CD4-positive, CD25-positive, alpha-beta regulatory T cell (primary cell): ENCODE data around the gene RSU1. TPM values are rescaled to one million over a fixed set of nuclear protein-coding genes. Genes with fewer than 3 reads are reported as not detected.
A peak's percentile ranks its signal among the peaks of the same experiment; 100 is the strongest.

Experiments
- ATAC-seq, 2 donors: fragments of 150-1000 bp; cut with Tn5 transposase; one replicate each; pipeline ENCODE4 v1.10.0; 2021; ENCODE audit warnings: low read depth in 2 of 2, moderate number of reproducible peaks in 2 of 2, moderate library complexity in 1 of 2
- DNase-seq, 3 donors: peaks; one replicate each; pipeline versions ENCODE4 v3.0.0 to v3.0.0-alpha.2; 2012 to 2022; ENCODE audit warnings: mixed read lengths in 1 of 3
- H3K27ac ChIP-seq: one replicate; pipeline ENCODE4 v1.7.0; 2013; ENCODE audit warnings: mild to moderate bottlenecking, low read length; ENCODE audit not compliant: insufficient read depth, poor library complexity, severe bottlenecking
- H3K27me3 ChIP-seq: one replicate; pipeline ENCODE4 v1.7.0; 2013; ENCODE audit warnings: low read length; ENCODE audit not compliant: control insufficient read depth, insufficient read depth
- H3K36me3 ChIP-seq: one replicate; pipeline ENCODE4 v1.7.0; 2013; ENCODE audit warnings: mild to moderate bottlenecking, low read length, moderate library complexity; ENCODE audit not compliant: control insufficient read depth, insufficient read depth
- H3K4me1 ChIP-seq: 2 replicates; pipeline ENCODE4 v1.7.0; 2013; ENCODE audit warnings: mild to moderate bottlenecking, low read length; ENCODE audit not compliant: insufficient read depth, control insufficient read depth, poor library complexity, severe bottlenecking
- H3K4me3 ChIP-seq: one replicate; pipeline ENCODE4 v1.7.0; 2013; ENCODE audit warnings: low read depth, mild to moderate bottlenecking, low read length, moderate library complexity
- H3K9me3 ChIP-seq, 2 experiments: 1 replicate in 1 of 2; 2 replicates in 1 of 2; pipeline ENCODE4 v1.7.0; 2013; ENCODE audit warnings: low read length in 2 of 2, mild to moderate bottlenecking in 1 of 2, moderate library complexity in 1 of 2; ENCODE audit not compliant: control insufficient read depth in 2 of 2
- H3K27ac Mint-ChIP-seq, 3 donors: one replicate each; pipeline ENCODE4 v1.8.0; 2020 to 2022; ENCODE audit warnings: mild to moderate bottlenecking in 3 of 3, mixed read lengths in 3 of 3, moderate library complexity in 2 of 3
- H3K27me3 Mint-ChIP-seq: one replicate; pipeline ENCODE4 v1.8.0; 2022; ENCODE audit warnings: mild to moderate bottlenecking, mixed read lengths
- H3K36me3 Mint-ChIP-seq: one replicate; pipeline ENCODE4 v1.8.0; 2020; ENCODE audit warnings: mixed read lengths
- H3K4me1 Mint-ChIP-seq, 4 donors: one replicate each; pipeline ENCODE4 v1.8.0; 2020 to 2022; ENCODE audit warnings: mixed read lengths in 4 of 4, mild to moderate bottlenecking in 1 of 4
- H3K4me3 Mint-ChIP-seq, 4 donors: one replicate each; pipeline ENCODE4 v1.8.0; 2020 to 2022; ENCODE audit warnings: mild to moderate bottlenecking in 4 of 4, mixed read lengths in 4 of 4, moderate library complexity in 3 of 4
- H3K9me3 Mint-ChIP-seq, 7 donors: one replicate each; pipeline ENCODE4 v1.8.0; 2020 to 2022; ENCODE audit warnings: mixed read lengths in 7 of 7, mild to moderate bottlenecking in 3 of 7, moderate library complexity in 2 of 7
- polyA plus RNA-seq, 4 donors: library from polyadenylated mRNA; unstranded; fragments of 300-500 nt; fragmentation: Illumina TruSeq; gene quantifications; one replicate each; pipeline ENCODE4 v1.2.3, GENCODE V29; 2021
- total RNA-seq: library from RNA; stranded (reverse); gene quantifications from one replicate; pipeline ENCODE4 v1.2.3, GENCODE V29; 2022

RSU1 gene
- total and polyA plus RNA-seq, 5 donors from 2014 or later, result 69.2 to 165 (median 139) TPM

DNA sequence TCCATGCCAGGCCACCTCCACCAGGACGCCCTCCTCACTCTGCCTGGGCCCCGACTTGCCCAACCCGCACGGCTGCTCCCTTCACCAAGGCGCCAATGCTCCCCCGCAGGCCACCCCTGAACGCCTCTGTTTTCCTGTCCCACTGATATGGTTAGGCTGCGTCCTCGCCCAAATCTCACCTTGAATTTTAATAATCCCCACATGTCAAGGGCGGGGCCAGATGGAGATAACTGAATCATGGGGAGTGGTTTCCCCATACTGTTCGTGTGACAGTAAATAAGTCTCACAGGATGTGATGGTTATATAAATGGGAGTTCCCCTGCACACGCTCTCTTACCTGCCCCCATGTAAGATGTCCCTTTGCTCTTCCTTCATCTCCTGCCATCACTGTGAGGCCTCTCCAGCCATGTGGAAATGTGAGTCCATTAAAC, 29.8 kb downstream of the RSU1 start:
- Mint-ChIP-seq H3K27me3 (no peaks in the 10 kb centered on the region), H3K9me3 (peaks cover 0 to 2% (median 0%) of the 10 kb centered on the region in 7 donors), H3K36me3 (peaks cover 31% of the 10 kb centered on the region), H3K27ac (peak overlapping the region; percentile 98 to 99 (median 99)), H3K4me3 (peak overlapping the region; percentile 24 to 82 (median 50)), H3K4me1 (peaks cover 14 to 48% (median 34%) of the 10 kb centered on the region in 4 donors)
- H3K27ac ChIP-seq, result peak overlapping the region; percentile 96
- no peaks in the 10 kb centered on the region for H3K9me3 ChIP-seq
- H3K4me1 ChIP-seq, result peaks cover 20% of the 10 kb centered on the region
- peak; percentile 99 to 100 for ATAC-seq
- peak overlapping the region; percentile 61 for H3K4me3 ChIP-seq
- peaks cover 8% of the 10 kb centered on the region for H3K36me3 ChIP-seq
- peak; percentile 65 to 87 (median 84) for DNase-seq
- H3K27me3 ChIP-seq, result no peaks in the 10 kb centered on the region

GRCh38 chr10:16780338-16780880, 36.8 kb downstream of the RSU1 start:
- Mint-ChIP-seq H3K9me3 (peaks cover 0 to 2% (median 0%) of the 10 kb centered on the region in 7 donors), H3K36me3 (peaks cover 20% of the 10 kb centered on the region), H3K4me3 (no peak overlapping the region), H3K27me3 (no peaks in the 10 kb centered on the region), H3K27ac (peak overlapping the region in 2 of 3 donors; percentile 61 to 71), H3K4me1 (peaks cover 20 to 38% (median 29%) of the 10 kb centered on the region in 4 donors)
- H3K4me3 ChIP-seq, result no peak overlapping the region
- H3K27me3 ChIP-seq, result no peaks in the 10 kb centered on the region
- ATAC-seq (no peak), DNase-seq (no peak)
- H3K27ac ChIP-seq, result no peak overlapping the region
- peaks cover 22% of the 10 kb centered on the region for H3K4me1 ChIP-seq
- H3K36me3 ChIP-seq, result peaks cover 10% of the 10 kb centered on the region
- H3K9me3 ChIP-seq, result no peaks in the 10 kb centered on the region

DNA sequence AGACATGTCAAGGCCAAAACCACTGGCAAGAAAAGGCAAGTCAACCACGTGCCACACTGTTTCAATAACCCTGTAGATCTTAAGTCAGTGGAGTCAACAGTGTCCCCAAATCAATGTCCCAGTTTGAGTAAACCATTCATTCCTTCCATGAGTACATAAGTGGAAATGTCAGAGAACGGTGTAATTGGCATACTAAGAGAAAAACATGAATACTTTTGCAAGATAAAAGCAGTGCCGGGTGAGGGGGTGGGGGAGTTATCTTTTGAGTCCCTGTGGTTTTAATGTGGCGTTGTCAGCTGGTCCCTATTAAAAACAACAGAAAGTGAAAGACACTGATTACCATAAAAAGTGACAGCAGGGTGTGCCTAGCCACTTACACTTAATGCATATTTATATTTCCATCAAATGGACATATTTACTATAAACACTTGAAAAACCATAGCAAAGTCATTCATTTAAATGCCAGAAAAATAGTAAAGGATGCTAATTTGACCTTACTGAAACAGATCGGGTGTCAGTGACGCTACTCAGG, 37.8 kb downstream of the RSU1 start:
- peak overlapping the region; percentile 34 for H3K27ac ChIP-seq

DNA sequence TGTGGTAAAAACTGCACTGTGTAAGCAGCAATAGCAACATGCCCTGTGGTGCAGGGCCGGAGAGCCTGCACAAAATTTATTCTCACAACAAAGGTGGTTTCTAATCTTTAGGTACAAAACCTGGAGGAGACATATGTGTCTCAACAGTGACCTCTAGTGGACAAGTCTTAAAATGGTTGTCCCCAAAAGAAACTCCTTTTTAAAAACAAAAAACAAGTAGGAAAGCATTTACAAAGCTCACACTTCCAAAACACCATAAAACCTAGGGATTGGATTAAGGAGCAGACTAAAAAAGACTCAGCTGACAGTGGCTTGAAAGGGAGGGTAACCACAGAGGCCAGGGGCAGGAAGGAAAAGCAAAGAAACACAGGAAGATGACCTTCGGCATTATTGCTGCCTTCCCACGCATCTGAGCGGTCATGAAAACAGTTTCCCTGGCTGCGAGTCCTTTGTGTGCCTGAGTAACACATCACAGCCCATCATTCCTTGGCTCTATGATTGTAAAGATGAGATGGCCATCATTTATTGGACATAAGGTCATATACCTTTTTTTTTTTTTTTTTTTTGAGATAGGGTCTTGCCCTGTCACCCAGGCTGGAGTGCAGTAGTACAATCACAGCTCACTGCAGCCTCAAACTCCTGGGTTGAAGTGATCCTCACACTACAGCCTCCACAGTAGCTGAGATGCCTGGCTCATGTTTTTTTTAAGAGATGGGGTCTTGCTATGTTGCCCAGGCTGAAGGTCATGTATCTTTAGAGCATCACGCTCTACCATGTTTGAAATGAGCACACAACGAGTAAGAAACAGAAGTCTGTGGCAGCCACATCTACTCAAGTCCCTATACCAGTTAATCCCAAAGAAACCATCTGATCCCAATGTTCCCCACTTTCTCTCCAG, 39.5 kb downstream of the RSU1 start:
- no peaks in the 10 kb centered on the region for H3K27me3 ChIP-seq
- H3K27ac ChIP-seq, result no peak overlapping the region
- H3K4me3 Mint-ChIP-seq, result peak overlapping the region in 3 of 4 donors; percentile 4 to 39 (median 30)
- H3K27me3 Mint-ChIP-seq, result no peaks in the 10 kb centered on the region
- peak overlapping the region; percentile 52 for H3K4me3 ChIP-seq
- peaks cover 22% of the 10 kb centered on the region for H3K4me1 ChIP-seq
- peaks cover 0 to 2% (median 0%) of the 10 kb centered on the region in 7 donors for H3K9me3 Mint-ChIP-seq
- H3K27ac Mint-ChIP-seq, result peak overlapping the region; percentile 61 to 96 (median 88)
- H3K36me3 Mint-ChIP-seq, result peaks cover 13% of the 10 kb centered on the region
- peaks cover 20 to 40% (median 30%) of the 10 kb centered on the region in 4 donors for H3K4me1 Mint-ChIP-seq
- DNase-seq (peak in 2 of 3 donors; percentile 70), ATAC-seq (peak; percentile 48 to 66)
- peaks cover 6% of the 10 kb centered on the region for H3K36me3 ChIP-seq
- no peaks in the 10 kb centered on the region for H3K9me3 ChIP-seq

More for the DNA sequence above, 37.8 kb downstream of the RSU1 start:
- Mint-ChIP-seq H3K9me3 (peaks cover 0 to 2% (median 0%) of the 10 kb centered on the region in 7 donors), H3K27me3 (no peaks in the 10 kb centered on the region), H3K36me3 (peaks cover 19% of the 10 kb centered on the region), H3K4me1 (peaks cover 20 to 34% (median 27%) of the 10 kb centered on the region in 4 donors), H3K27ac (peak overlapping the region; percentile 61 to 86 (median 78)), H3K4me3 (peak overlapping the region in 3 of 4 donors; percentile 20 to 56 (median 55))
- Histone ChIP-seq H3K4me1 (peaks cover 22% of the 10 kb centered on the region), H3K4me3 (peak overlapping the region; percentile 55), H3K9me3 (no peaks in the 10 kb centered on the region), H3K36me3 (peaks cover 10% of the 10 kb centered on the region), H3K27me3 (no peaks in the 10 kb centered on the region)
- DNase-seq, result peak; percentile 18 to 82 (median 63)
- peak; percentile 79 to 84 for ATAC-seq

GRCh38 chr10:16776896-16777295, 40.3 kb downstream of the RSU1 start:
- Histone ChIP-seq H3K27ac (no peak overlapping the region), H3K4me1 (peaks cover 22% of the 10 kb centered on the region), H3K36me3 (peaks cover 5% of the 10 kb centered on the region), H3K4me3 (no peak overlapping the region), H3K9me3 (no peaks in the 10 kb centered on the region), H3K27me3 (no peaks in the 10 kb centered on the region)
- no peak for DNase-seq
- H3K9me3 Mint-ChIP-seq, result peaks cover 0 to 2% (median 0%) of the 10 kb centered on the region in 7 donors
- no peak for ATAC-seq
- H3K4me3 Mint-ChIP-seq, result no peak overlapping the region
- H3K27ac Mint-ChIP-seq, result peak overlapping the region in 1 of 3 donors; percentile 61
- no peaks in the 10 kb centered on the region for H3K27me3 Mint-ChIP-seq
- peaks cover 10% of the 10 kb centered on the region for H3K36me3 Mint-ChIP-seq
- H3K4me1 Mint-ChIP-seq, result peaks cover 25 to 40% (median 32%) of the 10 kb centered on the region in 4 donors

- H3K9me3 ChIP-seq, result no peaks in the 10 kb centered on the region
- ATAC-seq (no peak), DNase-seq (no peak)
- peaks cover 5% of the 10 kb centered on the region for H3K36me3 ChIP-seq
- H3K27ac Mint-ChIP-seq, result no peak overlapping the region
- peaks cover 5% of the 10 kb centered on the region for H3K36me3 Mint-ChIP-seq
- H3K27me3 Mint-ChIP-seq, result no peaks in the 10 kb centered on the region
- H3K4me3 Mint-ChIP-seq, result no peak overlapping the region
- H3K4me3 ChIP-seq, result no peak overlapping the region
- peaks cover 0 to 2% (median 0%) of the 10 kb centered on the region in 7 donors for H3K9me3 Mint-ChIP-seq
- H3K27ac ChIP-seq, result no peak overlapping the region
- H3K27me3 ChIP-seq, result no peaks in the 10 kb centered on the region
- peaks cover 11% of the 10 kb centered on the region for H3K4me1 ChIP-seq
- H3K4me1 Mint-ChIP-seq, result peaks cover 13 to 34% (median 22%) of the 10 kb centered on the region in 4 donors
Measured at GRCh38 chr10:16773334-16773733, 43.9 kb downstream of the RSU1 start.

- Histone ChIP-seq H3K36me3 (peaks cover 5% of the 10 kb centered on the region), H3K9me3 (no peaks in the 10 kb centered on the region), H3K4me1 (no peaks in the 10 kb centered on the region), H3K27ac (no peak overlapping the region), H3K27me3 (no peaks in the 10 kb centered on the region), H3K4me3 (no peak overlapping the region)
- Mint-ChIP-seq H3K27me3 (no peaks in the 10 kb centered on the region), H3K27ac (no peak overlapping the region), H3K4me3 (no peak overlapping the region), H3K36me3 (peaks cover 9% of the 10 kb centered on the region), H3K9me3 (no peaks in the 10 kb centered on the region), H3K4me1 (peaks cover 15 to 28% (median 20%) of the 10 kb centered on the region in 4 donors)
- DNase-seq (no peak), ATAC-seq (no peak)
Measured at GRCh38 chr10:16770670-16771069, 46.6 kb downstream of the RSU1 start.
